IPS-NIHi7 (cell line): Measurements from ENCODE around the gene LACTBL1.

Experiments
- DNase-seq: peaks from one replicate; pipeline ENCODE4 v3.0.0; 2012; ENCODE audit warnings: mixed read lengths; ENCODE audit errors: extremely low spot score

Gene LACTBL1

GRCh38 chr1:22913421-22914141, 59.1 kb downstream of the LACTBL1 start:
- DNase-seq: no peak

- no peak for DNase-seq
These were observed 60.4 kb downstream of the LACTBL1 start for GRCh38 chr1:22912311-22912710.

- no peak for DNase-seq
These were observed 61.5 kb downstream of the LACTBL1 start for GRCh38 chr1:22910986-22911651.

- DNase-seq: no peak
These were observed 62.4 kb downstream of the LACTBL1 start for GRCh38 chr1:22910286-22910685.

GRCh38 chr1:22908880-22909426, 63.7 kb downstream of the LACTBL1 start:
- DNase-seq: no peak

GRCh38 chr1:22907528-22907927, 65.1 kb downstream of the LACTBL1 start:
- no peak for DNase-seq

- no peak for DNase-seq
These were observed 65.7 kb downstream of the LACTBL1 start for GRCh38 chr1:22906968-22907367.

GRCh38 chr1:22903113-22903512, 69.6 kb downstream of the LACTBL1 start:
- no peak for DNase-seq
